Body of pancreas (tissue), 4 donors: ENCODE measurements around the gene DENND1A. TPM values are rescaled to one million over a fixed set of nuclear protein-coding genes. Genes with fewer than 3 reads are reported as not detected.
A peak's percentile ranks its signal among the peaks of the same experiment; 100 is the strongest.

ENCODE experiments used
- ATAC-seq: fragments of 150-250 bp; one replicate; pipeline ENCODE4 v1.9.1; 2016
- DNase-seq, 4 donors: peaks; one replicate each; pipeline ENCODE4 v3.0.0-alpha.2; 2019
- H3K27ac ChIP-seq, 4 donors: fragments of 200-600 bp; sonication (generic); 1 replicate in 3 of 4; 2 replicates in 1 of 4; pipeline versions ENCODE4 v1.5.1 to v1.6.1; 2016 to 2019; ENCODE audit warnings: mild to moderate bottlenecking in 1 of 4, mixed read lengths in 1 of 4, moderate library complexity in 1 of 4
- H3K27me3 ChIP-seq, 2 donors: fragments of 200-600 bp; sonication (generic); one replicate each; pipeline ENCODE4 v1.6.0; 2016; ENCODE audit warnings: mild to moderate bottlenecking in 1 of 2
- H3K36me3 ChIP-seq, 2 donors: fragments of 200-600 bp; sonication (generic); replicated peaks in 1 of 2; 2 replicates each; pipeline ENCODE4 v1.5.1; 2016; ENCODE audit warnings: low read depth in 2 of 2; ENCODE audit not compliant: insufficient read depth in 1 of 2
- H3K4me1 ChIP-seq: fragments of 200-600 bp; sonication (generic); one replicate; pipeline ENCODE4 v1.6.0; 2016
- H3K4me3 ChIP-seq, 2 donors: fragments of 200-600 bp; sonication (generic); 1 replicate in 1 of 2; 2 replicates in 1 of 2; pipeline ENCODE4 v1.5.1; 2016 to 2019
- H3K9me3 ChIP-seq, 3 donors: fragments of 200-600 bp; sonication (generic); 1 replicate in 2 of 3; 2 replicates in 1 of 3; pipeline ENCODE4 v1.5.1; 2016
- POLR2A ChIP-seq, 3 donors: fragments of 450-650 bp; IDR thresholded peaks; one replicate each; pipeline ENCODE4 v1.6.1; 2016; ENCODE audit warnings: antibody characterized with exemption in 3 of 3, mild to moderate bottlenecking in 2 of 3
- WGBS, 2 donors: methylation state at CpG; one replicate each; pipeline ENCODE4 v1.1.5; 2017; 5-methylcytosine and 5-hydroxymethylcytosine counted together
- intact Hi-C: fragments of 100-400 bp; cut with DNase I; formaldehyde crosslinking; loops from one replicate; pipeline ENCODE4 v1.15.1; 2023
- total RNA-seq, 2 donors: library from RNA; depleted of rRNA; stranded (reverse); fragments of >200 nt; gene quantifications; one replicate each; pipeline ENCODE4 v1.1.0, GENCODE V29; 2016
- TF ChIP-seq, protein P1 (sequence below), 7 experiments: fragments of 450-650 bp in 4 of 7; fragments of 200-600 bp in 3 of 7; sonication (generic) in 3 of 7; IDR thresholded peaks; one replicate each; pipeline ENCODE4 v1.5.1; 2016 to 2019; ENCODE audit warnings: antibody characterized with exemption in 7 of 7

The DENND1A gene
- total RNA-seq, 2 donors from 2014 or later = 7.6 to 8.6 TPM

DNA sequence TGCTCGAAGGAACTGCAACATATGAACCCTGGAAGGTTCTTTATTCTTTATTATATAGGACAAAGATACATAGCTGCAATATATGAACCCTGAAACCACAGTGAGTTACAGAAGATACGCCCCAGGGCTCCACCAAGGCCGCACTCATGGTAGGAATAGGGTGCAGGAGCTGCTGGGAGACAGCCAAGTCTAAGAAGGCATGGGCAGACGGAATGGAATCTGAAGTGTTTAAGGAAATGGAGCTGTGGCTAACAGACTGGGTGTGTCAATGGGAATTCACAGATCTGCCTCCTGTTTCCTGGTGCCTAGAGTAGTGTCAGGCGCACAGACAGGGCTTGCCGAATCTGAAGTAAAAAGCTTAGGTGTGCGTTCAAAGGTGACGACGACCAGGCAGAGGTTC is 286.4 kb downstream of the DENND1A start:
- intact Hi-C loops = no loop called here
- no peak for ATAC-seq
- Histone ChIP-seq H3K27me3 (no peaks in the 10 kb centered on the region), H3K9me3 (no peaks in the 10 kb centered on the region), H3K27ac (no peak overlapping the region), H3K4me3 (no peak overlapping the region), H3K4me1 (peaks cover 4% of the 10 kb centered on the region), H3K36me3 (no peaks in the 10 kb centered on the region)
- WGBS, 2 donors = 92 to 97% methylated on average over 9 of the region's 9 CpGs
- DNase-seq = no peak
- TF ChIP-seq POLR2A (IDR thresholded peaks at IDR 0.05) = no peak
- TF ChIP-seq, protein P1, sequence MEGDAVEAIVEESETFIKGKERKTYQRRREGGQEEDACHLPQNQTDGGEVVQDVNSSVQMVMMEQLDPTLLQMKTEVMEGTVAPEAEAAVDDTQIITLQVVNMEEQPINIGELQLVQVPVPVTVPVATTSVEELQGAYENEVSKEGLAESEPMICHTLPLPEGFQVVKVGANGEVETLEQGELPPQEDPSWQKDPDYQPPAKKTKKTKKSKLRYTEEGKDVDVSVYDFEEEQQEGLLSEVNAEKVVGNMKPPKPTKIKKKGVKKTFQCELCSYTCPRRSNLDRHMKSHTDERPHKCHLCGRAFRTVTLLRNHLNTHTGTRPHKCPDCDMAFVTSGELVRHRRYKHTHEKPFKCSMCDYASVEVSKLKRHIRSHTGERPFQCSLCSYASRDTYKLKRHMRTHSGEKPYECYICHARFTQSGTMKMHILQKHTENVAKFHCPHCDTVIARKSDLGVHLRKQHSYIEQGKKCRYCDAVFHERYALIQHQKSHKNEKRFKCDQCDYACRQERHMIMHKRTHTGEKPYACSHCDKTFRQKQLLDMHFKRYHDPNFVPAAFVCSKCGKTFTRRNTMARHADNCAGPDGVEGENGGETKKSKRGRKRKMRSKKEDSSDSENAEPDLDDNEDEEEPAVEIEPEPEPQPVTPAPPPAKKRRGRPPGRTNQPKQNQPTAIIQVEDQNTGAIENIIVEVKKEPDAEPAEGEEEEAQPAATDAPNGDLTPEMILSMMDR (IDR thresholded peaks at IDR 0.05) = no peak

DNA sequence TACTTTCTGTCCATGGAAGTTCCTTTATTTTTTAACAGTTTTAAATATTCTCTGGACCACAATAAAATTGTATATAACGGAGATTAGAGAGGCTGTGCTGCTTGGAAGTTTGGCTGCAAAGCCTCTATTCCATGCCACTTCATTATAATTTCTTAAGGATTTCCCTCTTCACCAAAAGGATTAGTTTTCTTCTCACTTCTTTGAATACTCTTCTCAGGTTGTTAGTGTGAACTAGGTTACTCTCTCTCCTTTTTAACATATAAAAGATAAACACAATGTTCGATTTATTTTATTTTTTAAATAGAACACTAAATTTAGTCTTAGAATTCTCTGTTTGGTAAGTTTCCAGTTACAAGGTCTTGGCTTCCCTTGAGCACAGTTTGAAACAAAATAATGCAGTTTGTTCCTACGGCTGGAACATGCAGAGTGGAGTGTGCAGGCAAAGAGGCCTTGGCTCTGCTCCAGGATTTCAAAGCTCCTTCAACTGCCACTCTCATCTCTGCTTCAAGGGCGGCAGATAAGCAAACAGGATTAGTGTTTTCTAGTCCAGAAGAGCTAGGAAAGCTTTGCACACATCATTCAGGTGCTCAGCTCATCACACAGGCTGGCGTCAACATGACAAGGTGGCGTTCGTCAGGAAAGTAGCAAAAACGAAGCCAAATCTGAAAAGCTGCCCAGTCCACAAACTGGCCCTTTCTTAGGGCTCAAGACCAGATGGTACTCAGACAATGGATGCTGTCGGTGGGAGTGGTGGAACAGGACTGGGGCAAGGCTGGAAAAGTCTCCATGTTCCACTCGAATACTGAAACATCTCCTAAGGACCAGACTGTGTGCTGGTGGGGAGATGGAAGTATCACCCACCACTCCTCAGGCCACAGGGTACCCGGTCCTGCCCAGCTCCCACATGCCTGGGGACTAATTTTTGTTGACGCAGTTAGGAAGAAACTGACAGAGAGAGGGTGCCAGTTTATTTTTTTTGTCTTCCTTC is 287.3 kb downstream of the DENND1A start:
- TF ChIP-seq POLR2A (IDR thresholded peaks at IDR 0.05) = no peak
- TF ChIP-seq, protein P1 (IDR thresholded peaks at IDR 0.05) = no peak
- Histone ChIP-seq H3K27me3 (no peaks in the 10 kb centered on the region), H3K27ac (no peak overlapping the region), H3K4me3 (no peak overlapping the region), H3K4me1 (peaks cover 4% of the 10 kb centered on the region), H3K9me3 (no peaks in the 10 kb centered on the region), H3K36me3 (no peaks in the 10 kb centered on the region)
- ATAC-seq (no peak), DNase-seq (peak; percentile 17 to 53 (median 42))
- WGBS, 2 donors = 61 to 63% methylated on average over 12 of the region's 12 CpGs
- intact Hi-C loops = no loop called here

DNA sequence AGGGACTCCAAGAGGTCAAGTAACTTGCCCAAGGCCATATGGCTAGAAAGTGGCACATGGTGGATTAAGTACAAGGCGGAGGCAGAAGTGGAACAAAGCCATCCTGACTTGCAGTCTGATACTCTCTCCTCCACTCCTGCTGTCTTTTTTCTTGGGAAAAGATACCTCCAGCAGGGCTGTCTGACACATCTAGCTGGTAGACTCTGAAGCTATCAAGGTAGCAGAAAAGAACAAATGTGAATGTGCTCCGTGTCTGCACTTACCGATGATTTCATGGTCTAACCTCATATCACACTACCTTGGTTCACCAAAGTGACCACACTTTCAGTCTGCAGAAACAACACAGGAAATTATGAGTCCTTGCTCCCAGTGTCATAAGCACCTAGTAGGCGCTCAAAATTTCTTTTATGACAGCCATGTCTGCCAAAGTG is 289.1 kb downstream of the DENND1A start:
- H3K36me3 ChIP-seq = no peaks in the 10 kb centered on the region
- no peak overlapping the region for H3K27ac ChIP-seq
- ATAC-seq (no peak), DNase-seq (no peak)
- intact Hi-C loops = no loop called here
- H3K27me3 ChIP-seq = no peaks in the 10 kb centered on the region
- H3K4me1 ChIP-seq = peaks cover 4% of the 10 kb centered on the region
- TF ChIP-seq, protein P1 (IDR thresholded peaks at IDR 0.05) = no peak
- no peak for TF ChIP-seq POLR2A (IDR thresholded peaks at IDR 0.05)
- WGBS, 2 donors = 71 to 94% methylated on average over 4 of the region's 4 CpGs
- H3K9me3 ChIP-seq = no peaks in the 10 kb centered on the region
- H3K4me3 ChIP-seq = no peak overlapping the region

DNA sequence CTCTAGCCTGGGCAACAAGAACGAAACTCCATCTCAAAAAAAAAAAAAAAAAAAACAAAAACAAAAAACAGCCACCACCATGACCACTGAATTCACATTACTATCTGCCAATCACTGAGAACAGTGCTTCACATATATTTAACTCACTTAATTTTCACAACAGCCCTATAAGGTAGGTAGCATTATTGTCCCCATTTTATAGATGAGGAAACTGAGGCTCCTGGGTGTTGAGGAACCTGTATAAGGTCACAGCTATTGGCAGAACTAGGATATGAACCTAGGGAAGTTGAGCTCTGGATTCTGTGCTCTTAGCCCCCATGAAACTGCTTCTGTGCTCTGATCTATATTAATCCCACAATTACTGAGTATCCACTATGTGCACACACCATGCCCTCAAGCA is 290.2 kb downstream of the DENND1A start:
- no peaks in the 10 kb centered on the region for H3K36me3 ChIP-seq
- intact Hi-C loops = no loop called here
- no peaks in the 10 kb centered on the region for H3K9me3 ChIP-seq
- peaks cover 4% of the 10 kb centered on the region for H3K4me1 ChIP-seq
- H3K27me3 ChIP-seq = no peaks in the 10 kb centered on the region
- DNase-seq = no peak
- TF ChIP-seq, protein P1 (IDR thresholded peaks at IDR 0.05) = no peak
- TF ChIP-seq POLR2A (IDR thresholded peaks at IDR 0.05) = no peak
- H3K4me3 ChIP-seq = no peak overlapping the region
- no peak overlapping the region for H3K27ac ChIP-seq
- no peak for ATAC-seq
- WGBS, 2 donors = 93 to 95% methylated on average over 1 of the region's 1 CpG
